M059J (cell line): ENCODE results near the gene CLSTN2. TPM values are rescaled to one million over a fixed set of nuclear protein-coding genes. Genes with fewer than 3 reads are reported as not detected.

ENCODE experiments used
- DNase-seq: peaks from one replicate; pipeline ENCODE4 v3.0.0-alpha.2; 2012; ENCODE audit warnings: low read depth
- total RNA-seq: library from RNA; depleted of rRNA; stranded (reverse); fragments of >200 nt; shearing (Covaris generic); gene quantifications from 2 replicates; pipeline ENCODE4 v1.2.3, GENCODE V29; 2014

The CLSTN2 gene
- total RNA-seq, 1 experiment from 2014 or later, result 7.6 TPM

GRCh38 chr3:140540262-140540661, 605.3 kb downstream of the CLSTN2 start:
- no peak for DNase-seq

- no peak for DNase-seq
Measured at GRCh38 chr3:140541975-140542653, 607.1 kb downstream of the CLSTN2 start.

GRCh38 chr3:140545197-140545596, 610.2 kb downstream of the CLSTN2 start:
- DNase-seq, result no peak

- peak; percentile 13 for DNase-seq
Measured at GRCh38 chr3:140545756-140546155, 610.8 kb downstream of the CLSTN2 start.

- peak; percentile 59 for DNase-seq
Measured at GRCh38 chr3:140546649-140547048, 611.7 kb downstream of the CLSTN2 start.

- DNase-seq, result peak; percentile 27
Measured at GRCh38 chr3:140552403-140552802, 617.4 kb downstream of the CLSTN2 start.

GRCh38 chr3:140552898-140553297, 617.9 kb downstream of the CLSTN2 start:
- peak; percentile 87 for DNase-seq

GRCh38 chr3:140553591-140553990, 618.6 kb downstream of the CLSTN2 start:
- no peak for DNase-seq

GRCh38 chr3:140555666-140556065, 620.7 kb downstream of the CLSTN2 start:
- DNase-seq, result no peak

GRCh38 chr3:140557476-140557875, 622.5 kb downstream of the CLSTN2 start:
- DNase-seq, result no peak

- no peak for DNase-seq
Measured at GRCh38 chr3:140559546-140559945, 624.6 kb downstream of the CLSTN2 start.

- no peak for DNase-seq
Measured at GRCh38 chr3:140563206-140563760, 628.3 kb downstream of the CLSTN2 start.

GRCh38 chr3:140568131-140568530, 633.1 kb downstream of the CLSTN2 start:
- DNase-seq, result no peak

GRCh38 chr3:140568842-140569520, 634.0 kb downstream of the CLSTN2 start:
- peak; percentile 65 for DNase-seq

GRCh38 chr3:140570602-140571001, 635.6 kb downstream of the CLSTN2 start:
- no peak for DNase-seq

- DNase-seq, result no peak
Measured at GRCh38 chr3:140571836-140572235, 636.9 kb downstream of the CLSTN2 start.

GRCh38 chr3:140572334-140572733, 637.3 kb downstream of the CLSTN2 start:
- no peak for DNase-seq

- peak; percentile 7 for DNase-seq
Measured at GRCh38 chr3:140573011-140573410, 638.0 kb downstream of the CLSTN2 start.

GRCh38 chr3:140574375-140574774, 639.4 kb downstream of the CLSTN2 start:
- no peak for DNase-seq

GRCh38 chr3:140576449-140576848, 641.5 kb downstream of the CLSTN2 start:
- no peak for DNase-seq

- no peak for DNase-seq
Measured at GRCh38 chr3:140577911-140578310, 642.9 kb downstream of the CLSTN2 start.

GRCh38 chr3:140579260-140579659, 644.3 kb downstream of the CLSTN2 start:
- no peak for DNase-seq

- peak; percentile 84 for DNase-seq
Measured at GRCh38 chr3:140580746-140581145, 645.8 kb downstream of the CLSTN2 start.
